RCC 7860 (cell line): ENCODE data around the gene EPN3.

ENCODE experiments used
- DNase-seq: peaks from one replicate; pipeline ENCODE4 v3.0.0-alpha.2; 2015; ENCODE audit warnings: low spot score
- FAIRE-seq: peaks from 2 replicates; lab custom pipeline; 2012; peaks lifted over from hg19 to GRCh38; lab: Jason Lieb, UNC

Gene EPN3

GRCh38 chr17:50564916-50565315 is 32.4 kb downstream of the EPN3 start:
- no peak for FAIRE-seq

GRCh38 chr17:50565402-50566350 is 33.1 kb downstream of the EPN3 start:
- DNase-seq (peak; percentile 39), FAIRE-seq (no peak)

More at GRCh38 chr17:50564916-50565315, 32.4 kb downstream of the EPN3 start:
- peak; percentile 10 for DNase-seq

GRCh38 chr17:50566886-50567285 is 34.4 kb downstream of the EPN3 start:
- DNase-seq (no peak), FAIRE-seq (no peak)

GRCh38 chr17:50568659-50569058 is 36.1 kb downstream of the EPN3 start:
- FAIRE-seq, result no peak
- no peak for DNase-seq

GRCh38 chr17:50569592-50569991 is 37.1 kb downstream of the EPN3 start:
- no peak for FAIRE-seq
- no peak for DNase-seq

- DNase-seq (no peak), FAIRE-seq (no peak)
Measured at GRCh38 chr17:50570032-50570431, 37.5 kb downstream of the EPN3 start.

- DNase-seq, result no peak
Measured at GRCh38 chr17:50570528-50570927, 38.0 kb downstream of the EPN3 start.

GRCh38 chr17:50571681-50572080 is 39.1 kb downstream of the EPN3 start:
- DNase-seq, result no peak
- no peak for FAIRE-seq

More at GRCh38 chr17:50570528-50570927, 38.0 kb downstream of the EPN3 start:
- FAIRE-seq, result no peak

GRCh38 chr17:50572541-50572940 is 40.0 kb downstream of the EPN3 start:
- DNase-seq (no peak), FAIRE-seq (no peak)

- FAIRE-seq, result no peak
- no peak for DNase-seq
Measured at GRCh38 chr17:50573866-50574611, 41.5 kb downstream of the EPN3 start.

GRCh38 chr17:50575581-50576210 is 43.2 kb downstream of the EPN3 start:
- DNase-seq (no peak), FAIRE-seq (no peak)

GRCh38 chr17:50576864-50577263 is 44.3 kb downstream of the EPN3 start:
- FAIRE-seq (no peak), DNase-seq (no peak)

GRCh38 chr17:50577451-50577954 is 45.0 kb downstream of the EPN3 start:
- DNase-seq (no peak), FAIRE-seq (no peak)

- DNase-seq (no peak), FAIRE-seq (no peak)
Measured at GRCh38 chr17:50578173-50578572, 45.6 kb downstream of the EPN3 start.

GRCh38 chr17:50579399-50579798 is 46.9 kb downstream of the EPN3 start:
- FAIRE-seq (no peak), DNase-seq (no peak)

- no peak for DNase-seq
- FAIRE-seq, result no peak
Measured at GRCh38 chr17:50580646-50581045, 48.1 kb downstream of the EPN3 start.

- FAIRE-seq, result no peak
- no peak for DNase-seq
Measured at GRCh38 chr17:50581316-50581715, 48.8 kb downstream of the EPN3 start.

GRCh38 chr17:50582741-50583140 is 50.2 kb downstream of the EPN3 start:
- no peak for FAIRE-seq
- DNase-seq, result no peak

- FAIRE-seq, result no peak
- DNase-seq, result no peak
Measured at GRCh38 chr17:50583641-50584040, 51.1 kb downstream of the EPN3 start.

GRCh38 chr17:50584116-50584515 is 51.6 kb downstream of the EPN3 start:
- DNase-seq (no peak), FAIRE-seq (no peak)

GRCh38 chr17:50584749-50585148 is 52.2 kb downstream of the EPN3 start:
- FAIRE-seq (no peak), DNase-seq (no peak)
